OCI-LY3 (cell line): ENCODE measurements around the gene EIF4G2.

ENCODE experiments used
- H2AFZ ChIP-seq: fragments of 200-600, 300-600 bp; shearing (Covaris generic); 2 replicates; pipeline ENCODE4 v1.6.0; 2014; ENCODE audit warnings: antibody characterized with exemption, low read depth, low read length
- H3K27ac ChIP-seq: fragments of 200-600, 300-600 bp; sonication (generic); 2 replicates; pipeline ENCODE4 v1.5.1; 2014; ENCODE audit warnings: mild to moderate bottlenecking, low read length, moderate library complexity, mixed read lengths
- H3K27me3 ChIP-seq: fragments of 200-600, 300-600 bp; sonication (generic); 2 replicates; pipeline ENCODE4 v1.6.1; 2014; ENCODE audit warnings: low read depth, low read length, mixed read lengths
- H3K36me3 ChIP-seq: fragments of 200-600, 300-600 bp; sonication (generic); replicated peaks from 2 replicates; pipeline ENCODE3; 2014; ENCODE audit warnings: low read depth, low read length, mixed read lengths
- H3K4me1 ChIP-seq: fragments of 300-600, 200-600 bp; sonication (generic); 2 replicates; pipeline ENCODE4 v1.6.1; 2014; ENCODE audit warnings: low read length, mixed read lengths
- H3K4me2 ChIP-seq: fragments of 200-600, 300-600 bp; sonication (generic); 2 replicates; pipeline ENCODE4 v1.6.1; 2014; ENCODE audit warnings: low read length, mixed read lengths
- H3K4me3 ChIP-seq: fragments of 300-600, 200-600 bp; sonication (generic); 2 replicates; pipeline ENCODE4 v1.5.1; 2014; ENCODE audit warnings: antibody characterized with exemption, mild to moderate bottlenecking, low read length, moderate library complexity
- H3K79me2 ChIP-seq: fragments of 300-600, 200-600 bp; shearing (Covaris generic); 2 replicates; pipeline ENCODE4 v1.6.1; 2014; ENCODE audit warnings: mild to moderate bottlenecking, low read length, mixed read lengths
- H3K9ac ChIP-seq: fragments of 300-600, 200-600 bp; shearing (Covaris generic); 2 replicates; pipeline ENCODE4 v1.6.0; 2014; ENCODE audit warnings: mild to moderate bottlenecking, low read length, moderate library complexity
- H3K9me3 ChIP-seq: fragments of 200-600, 300-600 bp; shearing (Covaris generic); 2 replicates; pipeline ENCODE4 v1.6.1; 2014; ENCODE audit warnings: low read length, mixed read lengths; ENCODE audit not compliant: insufficient read depth
- H4K20me1 ChIP-seq: fragments of 200-600, 300-600 bp; sonication (generic); 2 replicates; pipeline ENCODE4 v1.6.1; 2016; ENCODE audit warnings: low read length, mixed read lengths; ENCODE audit not compliant: insufficient read depth
- CTCF ChIP-seq: fragments of 200-600, 300-600 bp; sonication (generic); IDR thresholded peaks from 2 replicates; pipeline ENCODE4 v1.5.1; 2014; ENCODE audit warnings: antibody characterized with exemption, low read length, low read depth
- EZH2phosphoT487 ChIP-seq: fragments of 200-600 bp; shearing (Covaris generic); IDR thresholded peaks from 2 replicates; pipeline ENCODE4 v1.6.1; 2018; ENCODE audit warnings: antibody characterized with exemption, mixed run types, low read depth

EIF4G2 gene

GRCh38 chr11:10845589-10845988 lies 36.9 kb upstream of the EIF4G2 start:
- Histone ChIP-seq H3K9ac (no peak overlapping the region), H4K20me1 (no peaks in the 10 kb centered on the region), H3K4me2 (no peak overlapping the region), H3K27ac (no peak overlapping the region), H3K4me1 (no peaks in the 10 kb centered on the region), H3K9me3 (no peaks in the 10 kb centered on the region), H3K36me3 (peaks cover 6% of the 10 kb centered on the region), H3K4me3 (no peak overlapping the region), H3K79me2 (no peaks in the 10 kb centered on the region), H3K27me3 (no peaks in the 10 kb centered on the region), H2AFZ (no peak overlapping the region)
- TF ChIP-seq CTCF (no peak), EZH2phosphoT487 (no peak)

GRCh38 chr11:10844796-10845195 lies 36.1 kb upstream of the EIF4G2 start:
- Histone ChIP-seq H3K9ac (no peak overlapping the region), H4K20me1 (no peaks in the 10 kb centered on the region), H3K27ac (no peak overlapping the region), H3K4me2 (no peak overlapping the region), H2AFZ (no peak overlapping the region), H3K4me1 (no peaks in the 10 kb centered on the region), H3K9me3 (no peaks in the 10 kb centered on the region), H3K36me3 (peaks cover 4% of the 10 kb centered on the region), H3K79me2 (no peaks in the 10 kb centered on the region), H3K27me3 (no peaks in the 10 kb centered on the region), H3K4me3 (no peak overlapping the region)
- TF ChIP-seq EZH2phosphoT487 (no peak), CTCF (no peak)

GRCh38 chr11:10844356-10844755 lies 35.6 kb upstream of the EIF4G2 start:
- H3K27ac ChIP-seq, result no peak overlapping the region
- H3K9ac ChIP-seq, result no peak overlapping the region
- H2AFZ ChIP-seq, result no peak overlapping the region
- H3K27me3 ChIP-seq, result no peaks in the 10 kb centered on the region
- no peak for TF ChIP-seq EZH2phosphoT487
- no peak for TF ChIP-seq CTCF
- no peak overlapping the region for H3K4me3 ChIP-seq
- H3K36me3 ChIP-seq, result peaks cover 3% of the 10 kb centered on the region
- H3K4me1 ChIP-seq, result no peaks in the 10 kb centered on the region
- H4K20me1 ChIP-seq, result no peaks in the 10 kb centered on the region
- no peak overlapping the region for H3K4me2 ChIP-seq
- H3K9me3 ChIP-seq, result no peaks in the 10 kb centered on the region
- H3K79me2 ChIP-seq, result no peaks in the 10 kb centered on the region

GRCh38 chr11:10838881-10839280 lies 30.2 kb upstream of the EIF4G2 start:
- Histone ChIP-seq H3K27ac (no peak overlapping the region), H4K20me1 (no peaks in the 10 kb centered on the region), H3K4me2 (no peak overlapping the region), H3K9ac (no peak overlapping the region), H3K27me3 (no peaks in the 10 kb centered on the region), H3K36me3 (no peaks in the 10 kb centered on the region), H2AFZ (no peak overlapping the region), H3K4me1 (no peaks in the 10 kb centered on the region), H3K4me3 (no peak overlapping the region), H3K9me3 (no peaks in the 10 kb centered on the region), H3K79me2 (no peaks in the 10 kb centered on the region)
- no peak for TF ChIP-seq EZH2phosphoT487
- no peak for TF ChIP-seq CTCF
